ENCODE measurements around the gene ST6GALNAC4. TPM values are rescaled to one million over a fixed set of nuclear protein-coding genes. Genes with fewer than 3 reads are reported as not detected.

ST6GALNAC4 gene
- total RNA-seq, 1 donor = 33.7 TPM

DNA sequence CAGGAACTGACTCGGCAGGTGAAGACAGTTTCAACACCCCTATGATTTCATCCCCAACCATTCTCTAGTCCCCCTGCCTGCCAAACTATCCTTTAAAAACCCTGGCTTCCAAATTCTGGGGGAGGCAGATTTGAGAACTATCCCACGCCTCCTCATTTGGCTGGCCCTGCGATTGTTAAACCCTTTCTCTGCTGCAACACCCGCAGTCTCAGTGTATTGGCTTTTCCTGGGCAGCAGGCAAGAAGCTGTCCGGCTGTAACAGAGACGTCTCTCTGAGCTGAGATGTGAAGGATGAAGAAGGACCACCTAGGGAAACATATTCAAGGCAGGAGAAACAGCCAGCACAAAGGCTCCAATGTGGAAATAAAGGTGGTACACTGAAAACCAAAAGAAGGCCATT is 24.0 kb downstream of the ST6GALNAC4 start:
- H3K79me2 ChIP-seq (ENCODE audit: insufficient read depth, low read length) = peaks cover 31% of the 10 kb centered on the region
- peaks cover 28% of the 10 kb centered on the region for H4K20me1 ChIP-seq (ENCODE audit: insufficient read depth, low read length)
- peaks cover 12% of the 10 kb centered on the region for H3K4me1 ChIP-seq (ENCODE audit: insufficient read depth, low read length)
- peaks cover 2% of the 10 kb centered on the region for H3K9me3 ChIP-seq (ENCODE audit: low read depth, low read length)
- H3K4me3 ChIP-seq (ENCODE audit: insufficient read depth, low read length) = no peak overlapping the region
- H3K27ac ChIP-seq (ENCODE audit: low read depth, low read length) = no peak overlapping the region
- no peaks in the 10 kb centered on the region for H3K27me3 ChIP-seq (ENCODE audit: insufficient read depth, low read length)
- TF ChIP-seq, protein P1, sequence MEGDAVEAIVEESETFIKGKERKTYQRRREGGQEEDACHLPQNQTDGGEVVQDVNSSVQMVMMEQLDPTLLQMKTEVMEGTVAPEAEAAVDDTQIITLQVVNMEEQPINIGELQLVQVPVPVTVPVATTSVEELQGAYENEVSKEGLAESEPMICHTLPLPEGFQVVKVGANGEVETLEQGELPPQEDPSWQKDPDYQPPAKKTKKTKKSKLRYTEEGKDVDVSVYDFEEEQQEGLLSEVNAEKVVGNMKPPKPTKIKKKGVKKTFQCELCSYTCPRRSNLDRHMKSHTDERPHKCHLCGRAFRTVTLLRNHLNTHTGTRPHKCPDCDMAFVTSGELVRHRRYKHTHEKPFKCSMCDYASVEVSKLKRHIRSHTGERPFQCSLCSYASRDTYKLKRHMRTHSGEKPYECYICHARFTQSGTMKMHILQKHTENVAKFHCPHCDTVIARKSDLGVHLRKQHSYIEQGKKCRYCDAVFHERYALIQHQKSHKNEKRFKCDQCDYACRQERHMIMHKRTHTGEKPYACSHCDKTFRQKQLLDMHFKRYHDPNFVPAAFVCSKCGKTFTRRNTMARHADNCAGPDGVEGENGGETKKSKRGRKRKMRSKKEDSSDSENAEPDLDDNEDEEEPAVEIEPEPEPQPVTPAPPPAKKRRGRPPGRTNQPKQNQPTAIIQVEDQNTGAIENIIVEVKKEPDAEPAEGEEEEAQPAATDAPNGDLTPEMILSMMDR (IDR thresholded peaks at IDR 0.05; ENCODE audit: extremely low read depth, low read depth, low read length) = no peak
- H3K36me3 ChIP-seq (ENCODE audit: insufficient read depth, low read length) = peaks cover 75% of the 10 kb centered on the region
- peak; percentile 37 for DNase-seq (ENCODE audit: insufficient read length, low spot score, missing footprints)
- no peak overlapping the region for H2AFZ ChIP-seq (ENCODE audit: low read length)
- H3K4me2 ChIP-seq (ENCODE audit: insufficient read depth, low read length) = no peak overlapping the region

DNA sequence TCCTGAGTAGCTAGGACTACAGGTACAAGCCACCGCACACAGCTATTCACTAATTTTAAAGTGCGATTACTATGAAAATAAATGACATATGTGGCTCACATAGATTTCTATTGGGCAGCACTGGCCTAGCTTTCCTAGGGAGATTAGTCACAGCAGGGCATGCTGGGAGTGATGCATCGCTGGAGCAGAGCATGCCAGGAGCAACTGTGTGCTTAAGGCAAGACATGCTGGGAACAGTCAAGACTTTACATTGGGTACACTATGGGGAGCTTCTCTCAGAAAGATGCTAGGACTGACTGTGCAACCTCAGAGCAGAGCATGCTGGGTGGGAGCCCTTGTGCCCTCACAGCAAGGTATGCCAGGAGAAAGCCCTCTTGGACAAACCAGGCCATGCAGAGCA is 26.8 kb downstream of the ST6GALNAC4 start:
- Histone ChIP-seq H3K4me2 (ENCODE audit: insufficient read depth, low read length) (no peak overlapping the region), H3K36me3 (ENCODE audit: insufficient read depth, low read length) (peaks cover 84% of the 10 kb centered on the region), H3K27me3 (ENCODE audit: insufficient read depth, low read length) (no peaks in the 10 kb centered on the region), H3K27ac (ENCODE audit: low read depth, low read length) (no peak overlapping the region), H4K20me1 (ENCODE audit: insufficient read depth, low read length) (peaks cover 21% of the 10 kb centered on the region), H3K4me1 (ENCODE audit: insufficient read depth, low read length) (no peaks in the 10 kb centered on the region), H2AFZ (ENCODE audit: low read length) (no peak overlapping the region), H3K4me3 (ENCODE audit: insufficient read depth, low read length) (no peak overlapping the region), H3K9me3 (ENCODE audit: low read depth, low read length) (peaks cover 2% of the 10 kb centered on the region), H3K79me2 (ENCODE audit: insufficient read depth, low read length) (peaks cover 7% of the 10 kb centered on the region)
- TF ChIP-seq, protein P1 (IDR thresholded peaks at IDR 0.05; ENCODE audit: extremely low read depth, low read depth, low read length) = no peak
- peak; percentile 73 for DNase-seq (ENCODE audit: insufficient read length, low spot score, missing footprints)

DNA sequence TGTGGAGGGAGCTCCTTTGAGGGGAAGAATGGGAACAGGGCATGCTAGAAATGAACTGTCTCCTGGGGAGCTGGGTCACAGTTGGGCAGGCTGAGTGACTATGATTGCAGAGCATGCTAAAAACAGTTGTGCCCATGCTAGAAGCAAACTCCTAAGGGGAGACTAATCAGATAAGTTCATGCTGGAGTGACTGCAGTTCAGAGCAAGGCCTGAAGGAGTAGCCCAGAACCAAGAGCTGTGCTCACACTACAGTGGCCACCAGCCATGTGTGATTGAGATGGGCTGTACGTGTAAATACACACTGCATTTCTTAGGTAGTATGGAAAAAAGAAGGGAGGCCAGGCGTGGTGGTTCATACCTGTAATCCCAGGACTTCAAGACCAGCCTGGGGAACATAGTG is 29.0 kb downstream of the ST6GALNAC4 start:
- Histone ChIP-seq H3K4me3 (ENCODE audit: insufficient read depth, low read length) (no peak overlapping the region), H3K27ac (ENCODE audit: low read depth, low read length) (no peak overlapping the region), H3K4me1 (ENCODE audit: insufficient read depth, low read length) (no peaks in the 10 kb centered on the region), H2AFZ (ENCODE audit: low read length) (no peak overlapping the region), H3K36me3 (ENCODE audit: insufficient read depth, low read length) (peaks cover 61% of the 10 kb centered on the region), H3K27me3 (ENCODE audit: insufficient read depth, low read length) (no peaks in the 10 kb centered on the region), H3K4me2 (ENCODE audit: insufficient read depth, low read length) (no peak overlapping the region), H3K9me3 (ENCODE audit: low read depth, low read length) (no peaks in the 10 kb centered on the region), H3K79me2 (ENCODE audit: insufficient read depth, low read length) (peaks cover 3% of the 10 kb centered on the region), H4K20me1 (ENCODE audit: insufficient read depth, low read length) (peaks cover 22% of the 10 kb centered on the region)
- TF ChIP-seq, protein P1 (IDR thresholded peaks at IDR 0.05; ENCODE audit: extremely low read depth, low read depth, low read length) = peak; percentile 40
- DNase-seq (ENCODE audit: insufficient read length, low spot score, missing footprints) = peak; percentile 62

DNA sequence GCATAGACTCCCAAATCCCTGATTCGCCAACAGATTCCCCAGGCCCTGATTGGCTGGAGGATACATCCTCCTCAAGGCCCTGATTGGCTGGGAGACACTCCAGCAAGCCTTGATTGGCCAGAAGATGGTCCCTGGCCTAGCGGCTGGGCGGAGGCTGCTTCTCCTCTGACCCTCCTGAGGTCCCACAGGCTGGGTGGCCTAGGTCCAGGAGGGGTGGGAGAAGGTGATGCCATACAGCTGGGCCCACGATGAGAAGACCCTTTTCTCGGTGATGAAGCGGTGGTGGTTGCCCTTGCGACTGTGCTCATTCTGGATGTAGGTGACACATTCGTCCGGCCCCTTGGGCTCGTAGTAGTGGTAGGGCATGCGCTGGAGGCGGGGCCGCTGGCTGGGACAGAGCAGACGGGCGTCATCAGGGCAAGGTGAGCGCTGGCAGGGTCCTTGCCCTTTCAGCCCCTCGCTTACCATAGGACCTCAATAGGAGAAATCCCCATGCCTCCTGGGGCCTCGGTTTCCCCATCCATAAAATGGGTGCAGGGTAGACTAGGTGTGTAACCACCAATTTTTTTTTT is 30.4 kb downstream of the ST6GALNAC4 start:
- Histone ChIP-seq H3K4me2 (ENCODE audit: insufficient read depth, low read length) (no peak overlapping the region), H3K4me3 (ENCODE audit: insufficient read depth, low read length) (no peak overlapping the region), H3K27me3 (ENCODE audit: insufficient read depth, low read length) (no peaks in the 10 kb centered on the region), H3K4me1 (ENCODE audit: insufficient read depth, low read length) (no peaks in the 10 kb centered on the region), H4K20me1 (ENCODE audit: insufficient read depth, low read length) (peaks cover 22% of the 10 kb centered on the region), H2AFZ (ENCODE audit: low read length) (no peak overlapping the region), H3K27ac (ENCODE audit: low read depth, low read length) (no peak overlapping the region), H3K9me3 (ENCODE audit: low read depth, low read length) (no peaks in the 10 kb centered on the region), H3K79me2 (ENCODE audit: insufficient read depth, low read length) (no peaks in the 10 kb centered on the region), H3K36me3 (ENCODE audit: insufficient read depth, low read length) (peaks cover 54% of the 10 kb centered on the region)
- peak; percentile 83 for DNase-seq (ENCODE audit: insufficient read length, low spot score, missing footprints)
- TF ChIP-seq, protein P1 (IDR thresholded peaks at IDR 0.05; ENCODE audit: extremely low read depth, low read depth, low read length) = no peak
